ENCODE results near the gene PTPRN2. TPM values are rescaled to one million over a fixed set of nuclear protein-coding genes. Genes with fewer than 3 reads are reported as not detected.

The PTPRN2 gene
- polyA plus RNA-seq, 1 experiment, result 0.31 TPM

DNA sequence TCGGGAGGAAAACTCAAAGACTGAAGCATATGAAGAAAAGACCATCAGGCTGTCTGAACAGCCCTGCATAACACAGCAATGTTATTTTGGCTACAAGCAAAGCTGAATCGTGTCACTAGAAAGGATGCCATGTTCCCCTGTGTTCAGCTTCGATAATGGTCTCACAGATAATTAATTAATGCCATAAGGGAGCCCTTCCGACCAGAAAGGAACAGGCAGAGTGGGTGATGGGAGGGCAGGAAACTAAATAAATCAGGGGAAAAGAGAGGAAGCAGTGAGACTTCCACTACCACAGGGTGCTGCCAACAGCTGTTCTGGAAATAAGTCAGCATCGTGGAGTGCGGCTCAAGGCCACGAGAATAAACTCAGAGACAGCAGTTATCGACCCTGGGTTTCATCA, 3.2 kb downstream of the PTPRN2 start:
- CTCF ChIA-PET, result interaction anchor here (1.0 kb wide), 1 partner anchor 408 kb away, joined by 4 read pairs; no protein-coding TSS in a partner anchor
- Histone ChIP-seq H3K27me3 (ENCODE audit: control insufficient read depth, insufficient read depth, low read length) (peaks cover 10% of the 10 kb centered on the region), H3K4me3 (ENCODE audit: low read depth, low read length) (no peak overlapping the region), H3K36me3 (ENCODE audit: control insufficient read depth, insufficient read depth, low read length) (no peaks in the 10 kb centered on the region)
- POLR2A ChIA-PET, result no interaction called here
- TF ChIP-seq, protein P1, sequence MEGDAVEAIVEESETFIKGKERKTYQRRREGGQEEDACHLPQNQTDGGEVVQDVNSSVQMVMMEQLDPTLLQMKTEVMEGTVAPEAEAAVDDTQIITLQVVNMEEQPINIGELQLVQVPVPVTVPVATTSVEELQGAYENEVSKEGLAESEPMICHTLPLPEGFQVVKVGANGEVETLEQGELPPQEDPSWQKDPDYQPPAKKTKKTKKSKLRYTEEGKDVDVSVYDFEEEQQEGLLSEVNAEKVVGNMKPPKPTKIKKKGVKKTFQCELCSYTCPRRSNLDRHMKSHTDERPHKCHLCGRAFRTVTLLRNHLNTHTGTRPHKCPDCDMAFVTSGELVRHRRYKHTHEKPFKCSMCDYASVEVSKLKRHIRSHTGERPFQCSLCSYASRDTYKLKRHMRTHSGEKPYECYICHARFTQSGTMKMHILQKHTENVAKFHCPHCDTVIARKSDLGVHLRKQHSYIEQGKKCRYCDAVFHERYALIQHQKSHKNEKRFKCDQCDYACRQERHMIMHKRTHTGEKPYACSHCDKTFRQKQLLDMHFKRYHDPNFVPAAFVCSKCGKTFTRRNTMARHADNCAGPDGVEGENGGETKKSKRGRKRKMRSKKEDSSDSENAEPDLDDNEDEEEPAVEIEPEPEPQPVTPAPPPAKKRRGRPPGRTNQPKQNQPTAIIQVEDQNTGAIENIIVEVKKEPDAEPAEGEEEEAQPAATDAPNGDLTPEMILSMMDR (IDR thresholded peaks at IDR 0.05; ENCODE audit: insufficient read depth, low read depth, low read length), result no peak
- DNase-seq (ENCODE audit: low read depth), result no peak

GRCh38 chr7:158583810-158584209, 3.8 kb downstream of the PTPRN2 start:
- no peak for DNase-seq (ENCODE audit: low read depth)
- Histone ChIP-seq H3K36me3 (ENCODE audit: control insufficient read depth, insufficient read depth, low read length) (no peaks in the 10 kb centered on the region), H3K27me3 (ENCODE audit: control insufficient read depth, insufficient read depth, low read length) (peaks cover 9% of the 10 kb centered on the region), H3K4me3 (ENCODE audit: low read depth, low read length) (no peak overlapping the region)
- ChIA-PET POLR2A (no interaction called here), CTCF (no interaction called here)
- TF ChIP-seq, protein P1 (IDR thresholded peaks at IDR 0.05; ENCODE audit: insufficient read depth, low read depth, low read length), result no peak

DNA sequence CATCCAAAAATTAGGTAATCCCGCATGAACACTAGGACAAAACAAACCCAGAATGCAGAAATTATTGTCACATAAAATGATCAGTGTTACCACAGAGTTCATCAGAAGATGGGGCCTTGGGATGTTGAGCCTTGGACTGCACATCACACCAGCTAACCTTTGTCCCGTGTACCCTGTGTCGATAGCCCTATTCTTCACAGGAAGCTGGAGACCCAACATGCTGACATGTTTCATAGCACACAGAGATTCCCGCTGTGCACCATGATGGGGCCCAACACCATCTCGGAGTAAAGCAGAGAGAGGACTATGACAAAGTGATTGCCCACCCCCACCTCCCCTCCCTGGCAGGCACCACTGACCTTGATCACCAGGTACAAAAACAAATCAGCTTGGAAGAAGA, 4.5 kb downstream of the PTPRN2 start:
- Histone ChIP-seq H3K36me3 (ENCODE audit: control insufficient read depth, insufficient read depth, low read length) (no peaks in the 10 kb centered on the region), H3K27me3 (ENCODE audit: control insufficient read depth, insufficient read depth, low read length) (peaks cover 8% of the 10 kb centered on the region), H3K4me3 (ENCODE audit: low read depth, low read length) (no peak overlapping the region)
- TF ChIP-seq, protein P1 (IDR thresholded peaks at IDR 0.05; ENCODE audit: insufficient read depth, low read depth, low read length), result no peak
- DNase-seq (ENCODE audit: low read depth), result no peak
- CTCF ChIA-PET, result no interaction called here
- POLR2A ChIA-PET, result no interaction called here

- ChIA-PET CTCF (no interaction called here), POLR2A (no interaction called here)
- no peak for DNase-seq (ENCODE audit: low read depth)
- Histone ChIP-seq H3K36me3 (ENCODE audit: control insufficient read depth, insufficient read depth, low read length) (no peaks in the 10 kb centered on the region), H3K27me3 (ENCODE audit: control insufficient read depth, insufficient read depth, low read length) (peaks cover 8% of the 10 kb centered on the region), H3K4me3 (ENCODE audit: low read depth, low read length) (no peak overlapping the region)
- TF ChIP-seq, protein P1 (IDR thresholded peaks at IDR 0.05; ENCODE audit: insufficient read depth, low read depth, low read length), result no peak
These were observed 5.5 kb downstream of the PTPRN2 start for GRCh38 chr7:158582089-158582456.

- ChIA-PET CTCF (interaction anchor here (1.0 kb wide), 1 partner anchor 16 kb away, joined by 3 read pairs; no protein-coding TSS in a partner anchor), POLR2A (no interaction called here)
- H3K4me3 ChIP-seq (ENCODE audit: low read depth, low read length), result no peak overlapping the region
- H3K27me3 ChIP-seq (ENCODE audit: control insufficient read depth, insufficient read depth, low read length), result peaks cover 8% of the 10 kb centered on the region
- H3K36me3 ChIP-seq (ENCODE audit: control insufficient read depth, insufficient read depth, low read length), result no peaks in the 10 kb centered on the region
- DNase-seq (ENCODE audit: low read depth), result no peak
- TF ChIP-seq, protein P1 (IDR thresholded peaks at IDR 0.05; ENCODE audit: insufficient read depth, low read depth, low read length), result no peak
These were observed 6.1 kb downstream of the PTPRN2 start for GRCh38 chr7:158581440-158582088.

All from BJ (cell line).